HT-29 (cell line): ENCODE results near the gene UFSP1. TPM values are rescaled to one million over a fixed set of nuclear protein-coding genes. Genes with fewer than 3 reads are reported as not detected.

Experiments used
- DNase-seq: peaks from one replicate; pipeline ENCODE4 v3.0.0-alpha.2; 2015; ENCODE audit warnings: low spot score
- total RNA-seq: library from RNA; depleted of rRNA; stranded (reverse); fragments of >200 nt; shearing (Covaris generic); gene quantifications from 2 replicates; pipeline ENCODE4 v1.2.3, GENCODE V29; 2014

Gene UFSP1
- total RNA-seq, 1 experiment from 2014 or later: 30.4 TPM

- no peak for DNase-seq
Measured at GRCh38 chr7:100882785-100883526, 6.6 kb downstream of the UFSP1 start.

- no peak for DNase-seq
Measured at GRCh38 chr7:100882201-100882600, 7.3 kb downstream of the UFSP1 start.

- no peak for DNase-seq
Measured at GRCh38 chr7:100881136-100881535, 8.4 kb downstream of the UFSP1 start.

GRCh38 chr7:100880645-100881044 lies 8.9 kb downstream of the UFSP1 start:
- no peak for DNase-seq

DNA sequence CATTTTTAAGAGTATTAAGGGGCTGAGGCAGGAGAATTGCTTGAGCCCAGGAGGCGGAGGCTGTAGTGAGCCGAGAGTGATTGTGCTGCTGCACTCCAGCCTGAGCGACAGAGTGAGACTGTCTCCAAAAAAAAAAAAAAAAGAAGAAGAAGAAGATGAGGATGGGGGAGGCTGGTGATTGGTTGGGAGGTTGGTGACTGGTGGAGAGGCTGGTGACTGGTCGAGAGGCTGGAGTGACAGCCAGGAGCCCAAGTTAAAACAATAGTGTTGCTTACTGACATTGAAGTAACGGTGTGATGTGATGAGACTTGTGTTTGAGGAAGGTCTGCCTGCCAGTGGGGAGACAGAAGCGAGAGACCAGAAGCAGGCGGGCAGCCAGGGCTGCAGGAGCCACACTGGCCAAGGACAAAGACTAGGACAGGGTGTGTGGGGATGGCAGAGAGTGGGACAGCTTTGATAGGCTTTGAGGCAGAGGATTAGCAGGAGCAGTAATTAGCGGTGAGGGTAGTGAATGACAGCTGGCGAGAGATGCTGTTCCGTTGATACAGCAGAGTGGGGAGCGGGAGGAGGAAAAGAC lies 9.7 kb downstream of the UFSP1 start:
- no peak for DNase-seq

- DNase-seq: no peak
Measured at GRCh38 chr7:100878685-100879084, 10.8 kb downstream of the UFSP1 start.

DNA sequence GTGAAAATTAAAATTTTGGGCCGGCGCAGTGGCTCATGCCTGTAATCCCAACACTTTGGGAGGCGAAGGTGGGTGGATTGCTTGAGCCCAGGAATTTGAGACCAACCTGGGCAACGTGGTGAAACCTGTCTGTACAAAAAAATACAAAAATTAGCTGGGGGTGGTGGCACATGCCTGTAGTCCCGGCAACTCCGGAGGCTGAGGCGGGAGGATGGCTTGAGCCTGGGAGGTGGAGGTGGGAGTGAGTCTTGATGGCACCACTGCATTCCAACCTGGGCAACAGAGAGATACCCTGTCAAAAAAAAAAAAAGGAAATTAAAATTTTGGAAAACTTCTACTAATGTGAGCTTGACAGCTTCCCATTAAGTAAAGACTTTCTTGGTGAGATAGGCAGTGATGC lies 11.5 kb downstream of the UFSP1 start:
- DNase-seq: no peak

DNA sequence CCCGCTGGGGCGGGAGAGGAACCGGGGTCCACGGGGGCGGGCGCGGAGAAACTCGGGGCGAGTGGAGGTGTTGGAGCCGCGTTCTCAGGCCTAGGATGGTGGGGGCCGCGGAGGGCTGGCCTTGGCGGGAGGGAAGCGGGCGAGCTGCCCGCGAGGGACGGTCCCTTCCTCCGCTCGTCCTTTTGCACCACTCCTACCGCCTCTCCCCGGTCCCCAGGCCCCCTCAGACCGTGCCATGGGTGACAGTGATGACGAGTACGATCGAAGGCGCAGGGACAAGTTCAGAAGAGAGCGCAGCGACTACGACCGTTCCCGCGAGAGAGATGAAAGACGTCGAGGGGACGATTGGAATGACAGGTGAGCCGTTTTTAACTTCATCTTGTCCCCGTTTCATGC lies 14.2 kb downstream of the UFSP1 start:
- DNase-seq: peak; percentile 55

DNA sequence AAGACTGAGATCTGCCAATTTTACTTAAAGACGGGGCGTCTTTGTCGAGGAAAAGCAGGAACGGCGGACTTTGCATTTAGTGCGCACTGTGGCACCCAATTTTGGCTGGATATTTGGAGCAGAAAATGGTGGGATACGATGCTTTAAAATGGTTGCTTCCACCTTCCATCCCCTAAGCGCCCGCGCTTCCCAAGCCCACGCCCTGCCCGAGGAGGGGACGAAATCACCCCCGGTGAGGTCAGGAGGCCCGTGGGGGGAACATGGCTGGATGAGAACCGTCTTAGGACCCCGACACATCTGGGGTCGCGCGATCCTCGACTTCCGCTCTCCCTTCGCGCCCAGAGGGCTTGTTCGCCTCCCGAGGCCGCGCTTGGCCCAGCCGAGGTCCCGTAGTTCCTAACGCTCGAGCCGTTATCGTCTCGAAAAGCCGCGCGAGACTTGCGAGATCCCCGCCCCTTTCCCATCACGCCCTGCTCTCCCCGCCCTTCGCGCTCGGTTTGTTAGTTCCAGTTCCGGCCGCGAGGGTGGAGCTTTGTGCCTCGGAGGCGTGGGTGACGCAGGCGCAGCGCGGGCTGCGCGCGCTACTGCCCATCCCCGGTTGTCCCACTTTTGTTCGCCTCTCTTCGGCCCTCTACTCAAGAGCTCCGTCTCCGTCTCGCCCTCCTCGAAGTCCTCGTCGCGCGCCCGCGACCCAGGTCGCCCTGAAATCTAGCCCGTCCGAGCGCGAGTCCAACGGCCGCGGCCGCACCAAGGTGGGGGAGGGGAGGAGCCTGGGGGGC lies 14.7 kb downstream of the UFSP1 start, which contains the start of gene SRRT:
Gene SRRT (plus strand): TSS at position 527 of the 779 bp plus-strand sequence. CDS start 488 bp downstream, outside the sequence.
- peak; percentile 99 for DNase-seq

- DNase-seq: no peak
Measured at GRCh38 chr7:100874300-100874576, 15.3 kb downstream of the UFSP1 start.

DNA sequence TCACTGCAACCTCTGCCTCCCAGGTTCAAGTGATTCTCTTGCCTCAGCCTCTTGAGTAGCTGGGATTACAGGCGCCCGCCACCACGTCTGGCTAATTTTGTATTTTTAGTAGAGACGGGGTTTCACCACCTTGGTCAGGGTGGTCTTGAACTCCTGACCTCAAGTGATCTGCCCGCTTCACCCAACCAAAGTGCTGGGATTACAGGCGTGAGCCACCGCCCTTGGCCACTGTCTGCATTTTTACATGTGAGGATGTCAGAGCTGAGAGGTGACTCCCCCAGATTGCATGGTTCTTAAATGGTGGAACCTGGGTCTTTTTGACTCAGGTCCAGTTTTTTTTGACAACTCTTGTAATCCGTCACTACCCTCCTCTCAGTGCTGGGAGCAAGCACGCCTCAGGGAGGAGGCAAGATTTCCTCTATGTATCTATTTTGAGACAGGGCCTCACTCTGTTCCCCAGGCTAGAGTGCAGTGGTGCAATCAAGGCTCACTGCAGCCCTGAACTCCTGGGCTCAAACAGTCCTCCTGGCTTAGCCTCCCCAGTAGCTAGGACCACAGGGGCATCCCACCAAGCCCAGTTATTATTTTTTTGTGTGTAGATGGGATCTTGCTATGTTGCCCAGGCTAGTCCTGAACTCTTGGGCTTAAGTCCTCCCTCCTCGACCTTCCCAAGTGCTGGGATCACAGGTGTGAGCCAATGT lies 15.8 kb downstream of the UFSP1 start:
- DNase-seq: no peak

DNA sequence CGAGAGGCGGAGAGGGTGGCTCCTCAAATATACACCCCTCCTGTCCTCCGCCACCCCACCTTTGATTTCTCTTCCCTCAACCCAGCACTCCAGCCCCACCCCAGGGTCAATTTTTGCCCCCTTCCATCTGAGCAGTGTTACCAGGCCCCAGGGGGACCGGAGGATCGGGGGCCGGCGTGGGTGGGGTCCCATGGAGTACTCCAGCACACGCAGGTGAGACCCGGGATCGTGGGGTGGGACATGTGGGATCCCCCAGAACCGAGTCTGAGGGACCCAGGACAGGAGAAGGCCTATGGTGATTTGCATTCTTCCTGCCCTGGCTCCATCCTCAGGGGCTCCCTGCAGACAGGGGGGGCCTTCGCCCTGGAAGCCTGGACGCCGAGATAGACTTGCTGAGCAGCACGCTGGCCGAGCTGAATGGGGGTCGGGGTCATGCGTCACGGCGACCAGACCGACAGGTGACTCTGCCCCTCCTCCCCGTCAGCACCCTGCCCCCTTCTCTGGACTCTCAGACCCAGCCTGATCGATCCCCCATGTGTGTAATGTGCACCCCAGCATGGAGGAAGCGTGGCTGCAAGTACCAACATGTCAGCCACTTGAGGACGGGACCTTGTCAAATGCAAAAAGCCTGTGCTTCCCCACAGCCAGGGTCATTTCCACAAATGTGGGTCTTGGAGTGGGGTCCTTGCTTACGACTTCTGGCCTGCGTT lies 21.6 kb downstream of the UFSP1 start:
- no peak for DNase-seq

GRCh38 chr7:100867040-100867775 lies 22.3 kb downstream of the UFSP1 start, which contains the start of gene TRIP6:
Gene TRIP6 (plus strand): TSS chr7:100867387. CDS start chr7:100867498, 111 bp downstream.
- peak; percentile 68 for DNase-seq

DNA sequence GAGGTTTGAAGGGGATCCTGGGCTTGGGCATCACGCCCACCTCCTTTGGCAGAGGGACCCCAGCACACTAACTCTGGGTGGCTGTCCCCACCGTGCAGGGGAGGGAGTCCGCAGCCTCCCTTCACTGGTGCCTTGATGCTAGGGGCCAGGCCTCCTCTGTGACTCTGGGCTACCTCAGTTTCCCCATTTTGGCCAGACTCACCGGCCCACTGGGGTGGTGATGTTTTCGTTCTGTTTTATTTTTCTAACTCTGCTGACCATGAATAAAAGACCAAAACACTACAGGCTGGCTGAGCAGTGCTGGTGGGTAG lies 22.8 kb downstream of the UFSP1 start:
- DNase-seq: no peak

- DNase-seq: peak; percentile 92
Measured at GRCh38 chr7:100865938-100866728, 23.4 kb downstream of the UFSP1 start.

DNA sequence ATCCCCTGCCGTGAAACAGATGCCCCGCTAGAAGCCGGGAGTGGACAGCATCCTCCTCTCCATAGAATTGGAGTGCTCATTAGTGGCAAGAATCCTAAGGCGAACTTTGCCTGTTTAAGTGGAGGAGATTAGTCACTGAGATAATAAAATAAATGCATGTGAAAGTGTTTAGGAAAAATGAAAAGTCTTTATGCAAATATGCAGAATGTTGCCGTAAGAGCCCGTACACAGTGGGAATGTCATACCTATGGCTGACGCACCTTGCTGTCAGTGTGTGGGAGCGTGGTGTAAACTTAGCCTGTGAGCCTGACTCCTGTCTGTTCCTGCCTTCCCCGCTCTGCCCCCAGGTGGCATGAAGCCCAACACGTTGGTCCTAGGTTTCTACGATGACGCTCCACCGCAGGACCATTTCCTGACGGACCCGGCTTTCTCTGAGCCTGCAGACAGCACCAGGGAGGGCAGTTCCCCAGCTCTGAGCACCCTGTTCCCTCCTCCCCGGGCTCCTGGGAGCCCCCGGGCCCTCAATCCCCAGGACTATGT lies 24.1 kb downstream of the UFSP1 start:
- peak; percentile 91 for DNase-seq

GRCh38 chr7:100864263-100864845 lies 25.2 kb downstream of the UFSP1 start:
- no peak for DNase-seq

DNA sequence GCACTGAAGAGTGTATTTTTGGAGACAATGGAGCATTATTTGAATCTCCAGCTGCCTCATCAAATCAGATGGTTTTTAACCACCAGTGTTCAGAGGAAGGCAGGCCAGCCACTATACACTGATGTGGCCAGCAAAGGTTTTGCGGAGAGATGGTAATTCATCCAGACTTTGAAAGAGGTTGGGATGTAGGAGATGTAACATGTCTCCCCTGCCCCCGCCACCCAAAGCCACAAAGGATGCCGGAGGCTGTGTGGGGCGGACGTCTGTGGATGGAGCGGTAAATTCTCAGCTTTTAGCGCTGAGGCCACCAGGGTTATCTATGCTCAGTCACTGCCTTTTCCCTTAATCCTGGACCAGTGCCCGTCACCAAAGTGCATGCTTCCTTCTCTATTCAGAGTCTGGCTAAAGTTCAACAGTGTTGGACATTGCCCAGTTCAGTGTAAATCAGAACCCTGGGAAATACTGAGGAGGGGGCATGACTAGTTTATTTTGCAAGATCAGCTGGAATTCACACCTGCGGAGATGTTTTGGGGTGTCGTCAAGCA lies 26.0 kb downstream of the UFSP1 start:
- DNase-seq: no peak

- no peak for DNase-seq
Measured at GRCh38 chr7:100861616-100861985, 27.9 kb downstream of the UFSP1 start.
